HG02870 (cell line): Measurements from ENCODE around the gene FBXW4.

Source experiments
- ATAC-seq: cut with Tn5 transposase; IDR thresholded peaks from one replicate; pipeline ENCODE4 v1.9.1; 2021; ENCODE audit warnings: mild to moderate bottlenecking, moderate library complexity; ENCODE audit not compliant: unreplicated experiment

The FBXW4 gene

DNA sequence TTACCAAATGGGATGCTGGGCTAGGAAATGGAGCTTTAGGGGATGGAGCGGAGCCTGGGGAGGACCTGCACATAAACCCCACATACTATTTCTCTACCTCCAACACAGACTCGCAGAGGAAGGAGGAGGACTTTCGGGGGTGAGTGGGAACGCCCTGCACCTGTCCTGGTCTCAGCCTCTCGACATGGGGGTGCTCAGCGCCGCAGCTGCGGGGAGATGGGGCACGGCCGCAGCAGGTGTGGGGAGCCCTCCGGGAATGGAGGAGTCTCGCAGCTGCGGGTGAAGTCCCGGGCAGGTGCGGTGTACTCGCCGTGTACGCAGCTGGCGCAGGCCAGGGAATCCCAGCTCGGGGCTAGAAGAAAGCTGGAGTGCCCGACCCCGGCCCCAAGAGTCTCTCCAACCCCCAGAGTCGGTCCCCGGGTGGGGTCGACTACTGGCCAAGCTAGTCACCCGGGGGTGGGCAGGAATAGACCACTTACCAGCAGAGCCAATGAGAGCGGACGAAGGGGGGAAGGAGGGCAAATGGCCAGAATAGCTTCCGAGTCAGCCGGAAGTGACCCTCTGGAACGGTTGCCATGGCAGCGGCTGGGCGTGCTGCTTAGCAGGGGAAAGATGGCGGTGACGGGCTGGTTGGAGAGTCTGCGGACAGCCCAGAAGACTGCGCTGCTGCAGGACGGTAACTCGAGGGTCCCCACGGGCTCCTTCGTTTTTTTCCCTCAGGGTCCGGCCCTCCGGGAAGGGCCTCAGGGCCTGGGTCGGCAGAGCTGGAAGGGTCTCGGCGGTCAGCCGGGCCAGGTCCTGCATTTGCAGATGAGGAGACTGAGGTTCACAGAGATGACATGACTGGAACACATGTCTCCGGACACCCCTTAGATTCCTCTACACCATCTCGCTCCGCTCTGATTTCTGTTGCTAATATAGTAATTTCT, 107.0 kb downstream of the FBXW4 start, which contains the start of the genes DPCD and POLL:
Gene DPCD (plus strand): TSS at position 597 of the 929 bp plus-strand sequence. CDS start 16 bp downstream, at position 613.
Gene POLL (minus strand): TSS at position 533 of the 929 bp plus-strand sequence. CDS start 897 bp downstream, outside the sequence.
- peak; percentile 95 for ATAC-seq

DNA sequence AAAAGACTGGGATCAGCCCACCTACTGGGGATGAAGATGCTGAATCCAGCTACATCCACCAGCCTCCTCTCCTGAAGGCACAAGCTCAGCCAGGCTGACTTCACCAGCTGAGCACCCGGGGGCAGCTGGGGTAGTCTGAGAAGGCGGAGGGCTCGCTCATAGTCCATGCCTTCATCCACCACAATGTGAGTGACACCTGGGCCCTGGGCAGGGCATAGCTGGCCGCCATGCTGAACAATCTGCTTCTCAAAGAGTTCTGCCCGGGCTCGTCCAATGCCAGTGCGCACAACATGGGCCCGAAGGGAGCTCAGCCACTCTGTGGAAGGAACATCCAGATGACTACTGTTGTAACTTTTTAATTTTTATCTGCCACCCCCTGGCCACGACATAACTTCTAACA, 109.1 kb downstream of the FBXW4 start:
- no peak for ATAC-seq

DNA sequence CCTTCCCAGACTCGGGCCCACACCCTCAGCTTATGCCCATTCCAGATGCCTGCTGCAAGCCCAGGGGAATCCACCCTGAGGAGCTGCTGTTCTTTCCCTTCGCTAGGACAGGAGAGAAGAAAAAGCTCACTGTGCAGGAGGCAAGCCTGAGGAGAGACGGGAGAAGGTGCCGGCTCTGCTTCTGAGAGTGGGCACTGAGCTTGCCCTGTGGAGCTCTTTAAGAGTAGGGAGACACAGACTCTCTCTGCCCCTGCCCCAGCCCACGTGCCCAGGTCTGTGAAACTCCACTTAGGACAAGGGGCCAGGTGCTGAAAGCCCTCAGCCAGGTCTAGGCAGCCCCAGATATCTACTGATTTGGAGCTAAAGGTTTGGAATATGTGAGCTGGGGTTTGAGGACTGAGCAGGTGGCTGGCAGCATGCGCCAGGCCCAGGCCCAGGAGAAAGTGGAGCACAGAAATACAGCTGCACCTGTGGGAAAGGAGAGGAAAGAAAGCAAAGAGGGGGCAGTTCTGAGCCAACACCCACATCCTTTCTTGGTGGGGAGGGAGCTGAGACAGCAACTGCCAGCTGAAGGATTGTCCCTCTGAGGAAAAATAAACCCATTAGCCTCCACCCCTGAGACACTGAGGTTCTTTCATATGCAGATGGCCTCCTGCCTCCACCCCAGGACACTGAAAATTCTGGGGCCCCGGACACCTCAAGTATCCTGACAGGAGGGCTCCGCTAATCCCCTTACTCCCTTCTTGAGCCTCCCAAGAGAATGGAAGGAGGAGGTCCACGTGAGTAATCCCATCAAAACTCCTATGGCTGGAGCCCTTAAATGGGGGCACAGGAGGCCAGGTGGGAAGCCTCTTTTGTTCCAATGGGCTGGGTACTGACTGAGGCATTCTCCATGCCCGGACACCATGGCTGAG, 114.2 kb downstream of the FBXW4 start:
- ATAC-seq: no peak

GRCh38 chr10:101579516-101579870, 115.5 kb downstream of the FBXW4 start:
- no peak for ATAC-seq

- no peak for ATAC-seq
Observed at GRCh38 chr10:101578803-101579515, 116.0 kb downstream of the FBXW4 start.

DNA sequence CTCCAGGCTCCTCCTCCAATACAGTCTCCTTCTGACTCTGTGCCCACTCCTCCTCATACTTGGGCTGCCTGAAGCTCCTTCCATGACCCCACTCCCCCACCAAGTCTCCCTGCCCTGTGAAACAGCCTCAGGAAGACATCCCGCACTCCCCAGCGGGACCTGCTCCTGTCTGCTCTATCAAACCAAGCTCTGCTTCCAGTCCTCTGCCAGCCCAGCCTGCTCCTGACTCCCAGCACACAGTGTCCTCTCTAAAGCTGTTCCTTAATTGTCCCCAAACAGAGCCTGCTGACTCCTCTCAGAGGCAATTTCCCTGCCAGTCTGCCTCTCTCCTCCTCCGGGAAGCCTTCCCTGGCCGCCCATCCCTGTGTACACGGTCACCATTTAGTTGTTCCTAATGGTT, 116.8 kb downstream of the FBXW4 start:
- ATAC-seq: no peak

- no peak for ATAC-seq
Observed at GRCh38 chr10:101577121-101577871, 117.7 kb downstream of the FBXW4 start.

- no peak for ATAC-seq
Observed at GRCh38 chr10:101576211-101576863, 118.6 kb downstream of the FBXW4 start.

DNA sequence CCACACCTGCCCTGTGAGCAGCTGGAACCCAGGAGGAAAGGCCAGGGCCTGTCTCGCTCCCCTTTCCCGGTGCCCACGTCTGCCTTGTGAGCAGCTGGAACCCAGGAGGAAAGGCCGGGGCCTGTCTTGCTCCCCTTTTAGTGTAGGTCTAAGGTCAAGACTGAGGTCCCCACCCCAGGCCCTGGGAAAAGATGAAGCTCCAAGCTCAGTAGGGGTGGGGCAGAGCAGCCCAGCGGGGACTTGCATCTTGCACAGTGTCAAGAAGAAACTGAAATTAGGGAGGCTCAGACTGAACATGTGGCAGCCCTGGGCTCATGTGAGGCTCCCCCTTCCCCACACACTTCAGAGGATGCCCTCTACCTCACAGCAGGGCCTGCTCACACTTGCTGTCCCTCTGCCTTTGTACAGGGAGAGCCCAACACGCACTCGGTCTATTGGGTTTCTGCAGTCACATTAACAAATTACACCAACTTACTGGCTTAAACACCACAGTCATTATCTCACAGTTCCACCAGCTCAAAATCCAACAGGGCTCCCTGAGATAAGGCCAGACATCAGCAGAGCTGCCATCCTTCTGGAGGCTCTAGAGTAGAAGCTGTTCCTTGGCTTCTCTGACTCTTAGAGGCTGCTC, 119.3 kb downstream of the FBXW4 start:
- no peak for ATAC-seq

- ATAC-seq: no peak
Observed at GRCh38 chr10:101575091-101575490, 119.9 kb downstream of the FBXW4 start.

DNA sequence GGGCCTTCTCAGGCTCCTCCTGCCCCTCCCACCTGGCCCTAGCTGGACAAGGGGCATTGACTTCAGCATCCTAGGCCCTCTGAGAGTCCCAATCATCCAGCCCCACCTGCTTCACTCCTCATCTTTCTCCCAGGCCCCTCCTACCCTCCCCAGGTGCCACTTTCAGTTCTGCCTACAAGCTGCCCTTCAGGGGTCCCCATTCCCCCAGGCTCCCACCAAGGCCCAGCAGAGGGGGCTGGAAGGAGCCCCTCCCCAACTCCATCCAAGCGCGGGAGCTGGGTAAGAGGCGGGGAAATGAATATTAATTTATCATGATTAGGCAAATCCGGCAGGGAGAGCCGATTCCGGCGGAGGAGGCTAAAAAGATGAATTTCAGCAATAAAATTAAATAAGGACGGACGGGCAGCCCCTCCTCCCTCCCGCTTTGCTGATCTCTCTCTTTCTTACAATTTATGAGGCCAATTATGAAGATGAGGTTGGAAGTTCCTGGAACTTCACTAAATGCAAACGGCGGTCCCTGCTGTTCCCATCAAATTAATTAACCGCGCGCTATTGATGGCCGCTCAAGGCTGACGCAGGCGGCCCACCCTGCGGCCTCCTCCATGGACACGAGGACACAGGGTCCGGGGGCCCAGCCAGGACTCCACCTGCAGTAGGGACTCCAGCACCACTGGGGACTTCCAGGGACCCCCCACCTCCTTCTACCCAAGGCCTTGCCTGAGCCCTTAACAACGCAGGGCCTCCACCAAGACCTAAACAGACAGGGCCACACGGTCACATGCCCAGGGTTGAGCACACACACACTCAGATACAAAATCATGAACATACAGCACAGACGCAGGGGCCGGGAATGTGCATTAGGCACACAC, 120.9 kb downstream of the FBXW4 start:
- no peak for ATAC-seq

DNA sequence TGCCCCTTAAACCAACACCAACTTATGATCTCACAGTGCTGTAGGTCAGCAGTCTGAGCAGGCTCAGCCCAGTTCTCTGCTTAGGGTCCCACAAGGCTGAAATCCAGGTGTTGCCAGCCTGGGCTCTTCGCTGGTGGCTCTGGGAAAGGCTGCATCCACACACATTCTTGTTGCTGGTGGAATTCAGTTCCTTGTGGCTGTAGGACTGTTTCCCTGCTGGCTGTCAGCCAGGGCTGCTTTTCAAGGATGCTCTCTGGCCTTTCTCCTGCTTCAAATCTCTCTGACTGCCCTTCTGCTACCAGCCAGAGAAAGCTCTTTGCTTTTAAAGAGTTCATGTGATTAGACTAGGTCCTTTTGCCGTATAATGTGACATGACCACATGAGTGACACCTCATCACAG, 122.2 kb downstream of the FBXW4 start:
- ATAC-seq: no peak

DNA sequence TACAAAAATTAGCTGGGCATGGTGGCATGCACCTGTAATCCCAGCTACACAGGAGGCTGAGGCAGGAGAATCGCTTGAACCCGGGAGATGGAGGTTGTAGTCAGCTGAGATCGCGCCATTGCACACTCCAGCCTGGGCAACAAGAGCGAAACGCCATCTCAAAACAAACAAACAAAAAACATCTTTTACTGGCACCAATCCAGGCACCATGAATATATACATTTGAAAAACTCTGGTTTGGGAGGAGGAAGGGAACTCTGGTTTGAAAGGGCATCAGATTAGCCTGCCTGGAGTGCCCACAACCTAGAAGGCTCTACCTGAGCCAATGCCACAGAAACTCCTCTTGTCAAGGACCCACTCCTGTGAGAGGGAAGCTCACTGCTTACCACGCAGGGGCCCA, 122.8 kb downstream of the FBXW4 start:
- no peak for ATAC-seq

- no peak for ATAC-seq
Observed at GRCh38 chr10:101571271-101571925, 123.6 kb downstream of the FBXW4 start.

GRCh38 chr10:101570428-101571270, 124.3 kb downstream of the FBXW4 start:
- no peak for ATAC-seq

GRCh38 chr10:101569622-101570427, 125.1 kb downstream of the FBXW4 start:
- peak; percentile 54 for ATAC-seq
